ENCODE measurements around the gene DPM2.

- TF ChIP-seq SP1 (IDR thresholded peaks at IDR 0.05) (no peak), TARDBP (IDR thresholded peaks at IDR 0.05) (no peak), L3MBTL2 (conservative IDR thresholded peaks at IDR 0.05) (no peak), HDGF (IDR thresholded peaks at IDR 0.05; ENCODE audit: borderline replicate concordance) (no peak), PKNOX1 (IDR thresholded peaks at IDR 0.05) (no peak), ELF4 (IDR thresholded peaks at IDR 0.05) (no peak), FOXA1 (IDR thresholded peaks at IDR 0.05) (no peak), FOXK2 (IDR thresholded peaks at IDR 0.05) (no peak)
Observed at GRCh38 chr9:127955294-127956015, 17.8 kb upstream of the DPM2 start.

Measured in HEK293T (cell line).